WTC11 (cell line): ENCODE data around the gene ACACA. TPM values are rescaled to one million over a fixed set of nuclear protein-coding genes. Genes with fewer than 3 reads are reported as not detected.

Experiments used
- ATAC-seq: fragments of 200-7000 bp; cut with Tn5 transposase; 2 replicates; pipeline ENCODE4 v1.10.0; 2021; ENCODE audit warnings: mild to moderate bottlenecking, moderate library complexity
- CTCF ChIA-PET: fragments of 300-600 bp; sonication (Branson Sonifier 250); formaldehyde crosslinking; loops from one replicate; lab custom pipeline; 2021; ENCODE audit warnings: antibody characterized with exemption; lab: Charles Lee
- POLR2A ChIA-PET: fragments of 350-600 bp; sonication (Branson Sonifier 250); formaldehyde crosslinking; loops from one replicate; lab custom pipeline; 2021; ENCODE audit warnings: antibody characterized with exemption; lab: Charles Lee
- DNase-seq: peaks from one replicate; pipeline ENCODE4 v3.0.0; 2021; ENCODE audit warnings: low spot score
- H3K27ac Mint-ChIP-seq: 2 replicates; pipeline ENCODE4 v1.8.0; 2021; ENCODE audit warnings: mixed read lengths
- H3K27me3 Mint-ChIP-seq: 2 replicates; pipeline ENCODE4 v1.8.0; 2021; ENCODE audit warnings: low read depth, mild to moderate bottlenecking, moderate library complexity, mixed read lengths
- H3K36me3 Mint-ChIP-seq: 2 replicates; pipeline ENCODE4 v1.8.0; 2021; ENCODE audit warnings: mixed read lengths
- H3K4me1 Mint-ChIP-seq: 2 replicates; pipeline ENCODE4 v1.8.0; 2022; ENCODE audit warnings: mixed read lengths
- H3K4me3 Mint-ChIP-seq: 2 replicates; pipeline ENCODE4 v1.8.0; 2021; ENCODE audit warnings: mild to moderate bottlenecking, moderate library complexity, mixed read lengths
- H3K9me3 Mint-ChIP-seq: 2 replicates; pipeline ENCODE4 v1.8.0; 2021; ENCODE audit warnings: mixed read lengths
- CBFB ChIP-seq: sonication (generic); formaldehyde crosslinking; IDR thresholded peaks from 2 replicates; pipeline ENCODE4 v1.8.1; 2022; ENCODE audit warnings: mild to moderate bottlenecking, low read depth, missing genetic modification reagents
- CREB1 ChIP-seq: sonication (generic); formaldehyde crosslinking; IDR thresholded peaks from 2 replicates; pipeline ENCODE4 v1.8.0; 2023; ENCODE audit warnings: mild to moderate bottlenecking, missing genetic modification reagents
- ELF4 ChIP-seq: sonication (generic); formaldehyde crosslinking; IDR thresholded peaks from 2 replicates; pipeline ENCODE4 v1.8.1; 2022; ENCODE audit warnings: low read depth, mild to moderate bottlenecking, moderate library complexity, missing genetic modification reagents
- GABPB1 ChIP-seq: sonication (generic); formaldehyde crosslinking; IDR thresholded peaks from 2 replicates; pipeline ENCODE4 v1.8.1; 2023; ENCODE audit warnings: mild to moderate bottlenecking, missing genetic modification reagents
- NR2C2 ChIP-seq: sonication (generic); formaldehyde crosslinking; IDR thresholded peaks from 2 replicates; pipeline ENCODE4 v1.8.0; 2022; ENCODE audit warnings: mild to moderate bottlenecking, missing genetic modification reagents
- NR3C1 ChIP-seq: sonication (generic); formaldehyde crosslinking; conservative IDR thresholded peaks from 2 replicates; pipeline ENCODE4 v1.8.1; 2023; ENCODE audit warnings: low read depth, mild to moderate bottlenecking, missing genetic modification reagents
- PRRX2 ChIP-seq: fragments of 250-450 bp; sonication (Bioruptor Pico); IDR thresholded peaks from 2 replicates; pipeline ENCODE4 v1.8.0; 2021; ENCODE audit warnings: mild to moderate bottlenecking
- RELA ChIP-seq: sonication (generic); formaldehyde crosslinking; IDR thresholded peaks from 2 replicates; pipeline ENCODE4 v1.8.1; 2022; ENCODE audit warnings: missing genetic modification reagents, mild to moderate bottlenecking, borderline replicate concordance
- RORB ChIP-seq: fragments of 250-450 bp; sonication (Bioruptor Pico); IDR thresholded peaks from 2 replicates; pipeline ENCODE4 v1.9.0; 2021; ENCODE audit warnings: mild to moderate bottlenecking
- SP1 ChIP-seq: sonication (generic); formaldehyde crosslinking; conservative IDR thresholded peaks from 2 replicates; pipeline ENCODE4 v1.8.1; 2022; ENCODE audit warnings: missing genetic modification reagents
- TEAD4 ChIP-seq: sonication (generic); formaldehyde crosslinking; IDR thresholded peaks from 2 replicates; pipeline ENCODE4 v1.8.0; 2022; ENCODE audit warnings: mild to moderate bottlenecking, missing genetic modification reagents
- TP53 ChIP-seq: sonication (generic); formaldehyde crosslinking; IDR thresholded peaks from 2 replicates; pipeline ENCODE4 v1.8.1; 2023; ENCODE audit warnings: mild to moderate bottlenecking, missing genetic modification reagents
- ZNF219 ChIP-seq: sonication (generic); formaldehyde crosslinking; IDR thresholded peaks from 2 replicates; pipeline ENCODE4 v1.8.0; 2023; ENCODE audit warnings: missing genetic modification reagents, mild to moderate bottlenecking, borderline replicate concordance
- ZNF416 ChIP-seq: fragments of 250-450 bp; sonication (Bioruptor Pico); IDR thresholded peaks from 2 replicates; pipeline ENCODE4 v1.9.0; 2021; ENCODE audit warnings: mild to moderate bottlenecking, inconsistent platforms
- total RNA-seq: library from RNA; stranded (reverse); gene quantifications from 3 replicates; pipeline ENCODE4 v1.2.3, GENCODE V29; 2021
- TF ChIP-seq, protein P1 (sequence below): fragments of 250-450 bp; sonication (Bioruptor Pico); IDR thresholded peaks from 2 replicates; pipeline ENCODE4 v2.1.2; 2022; ENCODE audit warnings: mild to moderate bottlenecking, moderate library complexity
- TF ChIP-seq, protein P2 (sequence below): sonication (generic); formaldehyde crosslinking; IDR thresholded peaks from 2 replicates; pipeline ENCODE4 v1.8.1; 2022; ENCODE audit warnings: mild to moderate bottlenecking, moderate library complexity, missing genetic modification reagents
- TF ChIP-seq, protein P3 (sequence below): sonication (generic); formaldehyde crosslinking; IDR thresholded peaks from 2 replicates; pipeline ENCODE4 v1.8.0; 2023; ENCODE audit warnings: mild to moderate bottlenecking, missing genetic modification reagents
- TF ChIP-seq, protein P4 (sequence below): fragments of 250-450 bp; sonication (Bioruptor Pico); IDR thresholded peaks from 2 replicates; pipeline ENCODE4 v1.8.0; 2021; ENCODE audit warnings: mild to moderate bottlenecking
- TF ChIP-seq, protein P5 (sequence below): fragments of 250-450 bp; sonication (Bioruptor Pico); IDR thresholded peaks from 2 replicates; pipeline ENCODE4 v1.9.0; 2021; ENCODE audit warnings: mild to moderate bottlenecking

Gene ACACA
- total RNA-seq, 1 experiment from 2014 or later, result 167 TPM

DNA sequence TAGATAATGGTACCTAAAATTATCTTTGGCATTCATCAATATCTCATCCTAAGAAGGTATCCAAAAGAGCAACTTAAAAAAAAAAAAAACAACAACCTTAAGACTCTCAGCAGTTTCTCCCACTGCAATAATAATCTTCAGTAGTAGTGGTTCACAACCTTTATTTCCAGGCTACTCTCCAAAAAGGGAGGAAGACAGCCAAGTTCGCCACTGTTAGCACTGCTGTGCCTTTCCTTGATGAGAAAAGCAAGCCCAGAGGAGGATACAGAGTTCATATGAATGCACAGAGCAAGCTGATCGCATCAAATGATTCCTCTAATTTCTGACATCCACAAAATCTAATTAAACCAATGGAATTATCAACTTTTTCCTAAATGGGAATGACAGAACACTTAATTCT, 258.5 kb downstream of the ACACA start:
- ChIA-PET POLR2A (no interaction called here), CTCF (interaction anchor here (0.9 kb wide), 1 partner anchor 26 kb away, joined by 4 read pairs; no protein-coding TSS in a partner anchor)
- no peak for DNase-seq
- no peaks in the 10 kb centered on the region for H3K27me3 Mint-ChIP-seq
- TF ChIP-seq PRRX2 (CRISPR knock-in tag), result no peak
- TF ChIP-seq CREB1 (CRISPR knock-in tag), result no peak
- TF ChIP-seq NR2C2 (CRISPR knock-in tag), result no peak
- no peak for TF ChIP-seq RELA (CRISPR knock-in tag)
- TF ChIP-seq, protein P1, sequence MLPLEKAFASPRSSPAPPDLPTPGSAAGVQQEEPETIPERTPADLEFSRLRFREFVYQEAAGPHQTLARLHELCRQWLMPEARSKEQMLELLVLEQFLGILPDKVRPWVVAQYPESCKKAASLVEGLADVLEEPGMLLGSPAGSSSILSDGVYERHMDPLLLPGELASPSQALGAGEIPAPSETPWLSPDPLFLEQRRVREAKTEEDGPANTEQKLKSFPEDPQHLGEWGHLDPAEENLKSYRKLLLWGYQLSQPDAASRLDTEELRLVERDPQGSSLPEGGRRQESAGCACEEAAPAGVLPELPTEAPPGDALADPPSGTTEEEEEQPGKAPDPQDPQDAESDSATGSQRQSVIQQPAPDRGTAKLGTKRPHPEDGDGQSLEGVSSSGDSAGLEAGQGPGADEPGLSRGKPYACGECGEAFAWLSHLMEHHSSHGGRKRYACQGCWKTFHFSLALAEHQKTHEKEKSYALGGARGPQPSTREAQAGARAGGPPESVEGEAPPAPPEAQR (CRISPR knock-in tag), result no peak
- TF ChIP-seq TP53, result no peak
- no peak for ATAC-seq
- no peak overlapping the region for H3K4me3 Mint-ChIP-seq
- peaks cover 9% of the 10 kb centered on the region for H3K4me1 Mint-ChIP-seq
- H3K9me3 Mint-ChIP-seq, result no peaks in the 10 kb centered on the region
- peak overlapping the region; percentile 22; the same call in 1 of the 2 replicates for H3K27ac Mint-ChIP-seq
- H3K36me3 Mint-ChIP-seq, result peaks cover 22% of the 10 kb centered on the region

DNA sequence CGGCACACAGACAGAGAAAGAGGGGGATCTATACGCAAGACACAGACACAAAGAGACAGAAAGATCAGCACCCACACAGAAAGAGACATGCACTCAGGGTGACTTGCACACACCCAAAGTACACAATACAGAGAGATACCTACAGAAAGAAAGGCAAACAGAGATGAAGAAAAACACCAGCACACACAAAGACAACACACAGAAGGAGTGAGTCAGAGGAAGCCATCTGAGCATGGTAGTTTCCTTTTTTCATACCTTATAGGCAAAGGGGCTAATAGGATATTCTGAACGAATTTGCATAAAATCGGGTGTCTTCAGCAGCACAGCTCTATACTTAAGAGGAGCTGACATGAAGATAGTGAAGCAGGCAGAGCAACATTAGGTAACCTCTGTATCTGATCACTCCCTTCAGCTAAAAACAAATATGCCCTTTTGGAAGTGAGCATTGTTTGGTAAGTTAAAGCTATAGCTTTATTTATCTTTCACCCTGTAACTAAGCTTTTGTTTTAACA, 259.3 kb downstream of the ACACA start:
- Mint-ChIP-seq H3K4me3 (no peak overlapping the region), H3K36me3 (peaks cover 21% of the 10 kb centered on the region), H3K27ac (peak overlapping the region; percentile 50), H3K27me3 (no peaks in the 10 kb centered on the region), H3K9me3 (no peaks in the 10 kb centered on the region), H3K4me1 (peaks cover 9% of the 10 kb centered on the region)
- DNase-seq, result no peak
- TF ChIP-seq SP1 (CRISPR knock-in tag), result no peak
- no peak for TF ChIP-seq RORB (CRISPR knock-in tag)
- 0 out of 2 replicates have a peak, but pooled peaks have one; percentile 16 for TF ChIP-seq GABPB1 (CRISPR knock-in tag)
- ChIA-PET POLR2A (no interaction called here), CTCF (interaction anchor here (0.6 to 0.9 kb wide), 2 partner anchors 27 to 73 kb away, joined by 4 to 5 read pairs; no protein-coding TSS in a partner anchor)
- ATAC-seq, result no peak

DNA sequence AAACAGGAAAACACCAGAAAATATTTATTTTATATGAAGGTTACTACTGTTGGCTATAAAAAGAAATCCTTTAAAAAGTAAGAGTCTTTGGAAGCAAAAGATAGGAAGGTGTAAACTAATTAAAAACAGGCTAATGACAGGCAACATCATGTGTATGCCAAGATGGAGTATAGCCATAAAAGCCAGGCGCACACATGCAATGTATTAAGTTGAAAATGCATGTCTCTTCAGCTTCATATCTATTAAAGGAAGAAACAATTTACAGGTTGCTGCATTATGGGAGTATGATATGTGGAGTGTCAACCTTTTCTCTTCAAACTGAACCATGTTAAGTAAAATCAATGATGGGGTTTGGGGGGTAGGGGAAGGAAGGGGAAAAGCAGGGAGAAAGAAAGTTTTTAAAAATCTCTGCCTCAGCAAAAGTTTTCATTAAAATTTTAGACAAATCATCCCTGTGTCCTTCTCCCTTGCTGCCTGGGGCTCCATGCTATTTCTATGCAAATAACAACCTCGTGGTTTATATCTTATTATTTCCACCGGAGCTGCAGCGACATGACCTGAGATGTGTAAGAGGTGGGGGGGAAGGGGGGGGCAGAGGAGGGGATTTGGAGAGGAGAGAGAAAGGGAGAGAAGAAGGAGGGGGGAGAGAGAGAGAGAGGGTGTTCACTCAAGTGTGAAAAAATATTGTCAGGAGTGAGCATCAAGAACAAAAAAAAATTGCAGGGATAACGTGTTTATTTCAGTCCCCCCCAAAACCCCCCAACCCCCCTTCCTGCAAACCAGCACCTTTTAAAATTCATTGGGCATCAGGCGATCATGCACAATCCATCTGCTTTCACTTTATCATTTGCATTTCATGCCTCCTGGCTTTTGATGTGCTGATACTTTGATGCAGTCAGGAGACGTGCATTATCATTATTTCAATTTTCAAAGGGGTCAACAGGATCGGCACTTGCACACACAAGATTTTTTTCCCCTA, 260.3 kb downstream of the ACACA start:
- Mint-ChIP-seq H3K4me1 (peaks cover 9% of the 10 kb centered on the region), H3K27me3 (no peaks in the 10 kb centered on the region), H3K4me3 (no peak overlapping the region), H3K36me3 (peaks cover 21% of the 10 kb centered on the region), H3K27ac (no peak overlapping the region), H3K9me3 (no peaks in the 10 kb centered on the region)
- POLR2A ChIA-PET, result no interaction called here
- CTCF ChIA-PET, result no interaction called here
- no peak for DNase-seq
- TF ChIP-seq TEAD4 (CRISPR knock-in tag) (no peak), ELF4 (CRISPR knock-in tag) (no peak), ZNF416 (CRISPR knock-in tag) (no peak), CBFB (no peak), RELA (CRISPR knock-in tag) (no peak), NR3C1 (CRISPR knock-in tag) (no peak), ZNF219 (no peak)
- TF ChIP-seq, protein P2, sequence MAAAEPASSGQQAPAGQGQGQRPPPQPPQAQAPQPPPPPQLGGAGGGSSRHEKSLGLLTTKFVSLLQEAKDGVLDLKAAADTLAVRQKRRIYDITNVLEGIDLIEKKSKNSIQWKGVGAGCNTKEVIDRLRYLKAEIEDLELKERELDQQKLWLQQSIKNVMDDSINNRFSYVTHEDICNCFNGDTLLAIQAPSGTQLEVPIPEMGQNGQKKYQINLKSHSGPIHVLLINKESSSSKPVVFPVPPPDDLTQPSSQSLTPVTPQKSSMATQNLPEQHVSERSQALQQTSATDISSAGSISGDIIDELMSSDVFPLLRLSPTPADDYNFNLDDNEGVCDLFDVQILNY (CRISPR knock-in tag), result no peak
- TF ChIP-seq, protein P3, sequence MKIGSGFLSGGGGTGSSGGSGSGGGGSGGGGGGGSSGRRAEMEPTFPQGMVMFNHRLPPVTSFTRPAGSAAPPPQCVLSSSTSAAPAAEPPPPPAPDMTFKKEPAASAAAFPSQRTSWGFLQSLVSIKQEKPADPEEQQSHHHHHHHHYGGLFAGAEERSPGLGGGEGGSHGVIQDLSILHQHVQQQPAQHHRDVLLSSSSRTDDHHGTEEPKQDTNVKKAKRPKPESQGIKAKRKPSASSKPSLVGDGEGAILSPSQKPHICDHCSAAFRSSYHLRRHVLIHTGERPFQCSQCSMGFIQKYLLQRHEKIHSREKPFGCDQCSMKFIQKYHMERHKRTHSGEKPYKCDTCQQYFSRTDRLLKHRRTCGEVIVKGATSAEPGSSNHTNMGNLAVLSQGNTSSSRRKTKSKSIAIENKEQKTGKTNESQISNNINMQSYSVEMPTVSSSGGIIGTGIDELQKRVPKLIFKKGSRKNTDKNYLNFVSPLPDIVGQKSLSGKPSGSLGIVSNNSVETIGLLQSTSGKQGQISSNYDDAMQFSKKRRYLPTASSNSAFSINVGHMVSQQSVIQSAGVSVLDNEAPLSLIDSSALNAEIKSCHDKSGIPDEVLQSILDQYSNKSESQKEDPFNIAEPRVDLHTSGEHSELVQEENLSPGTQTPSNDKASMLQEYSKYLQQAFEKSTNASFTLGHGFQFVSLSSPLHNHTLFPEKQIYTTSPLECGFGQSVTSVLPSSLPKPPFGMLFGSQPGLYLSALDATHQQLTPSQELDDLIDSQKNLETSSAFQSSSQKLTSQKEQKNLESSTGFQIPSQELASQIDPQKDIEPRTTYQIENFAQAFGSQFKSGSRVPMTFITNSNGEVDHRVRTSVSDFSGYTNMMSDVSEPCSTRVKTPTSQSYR (CRISPR knock-in tag), result no peak
- TF ChIP-seq, protein P4, sequence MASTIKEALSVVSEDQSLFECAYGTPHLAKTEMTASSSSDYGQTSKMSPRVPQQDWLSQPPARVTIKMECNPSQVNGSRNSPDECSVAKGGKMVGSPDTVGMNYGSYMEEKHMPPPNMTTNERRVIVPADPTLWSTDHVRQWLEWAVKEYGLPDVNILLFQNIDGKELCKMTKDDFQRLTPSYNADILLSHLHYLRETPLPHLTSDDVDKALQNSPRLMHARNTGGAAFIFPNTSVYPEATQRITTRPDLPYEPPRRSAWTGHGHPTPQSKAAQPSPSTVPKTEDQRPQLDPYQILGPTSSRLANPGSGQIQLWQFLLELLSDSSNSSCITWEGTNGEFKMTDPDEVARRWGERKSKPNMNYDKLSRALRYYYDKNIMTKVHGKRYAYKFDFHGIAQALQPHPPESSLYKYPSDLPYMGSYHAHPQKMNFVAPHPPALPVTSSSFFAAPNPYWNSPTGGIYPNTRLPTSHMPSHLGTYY, result no peak
- TF ChIP-seq, protein P5, sequence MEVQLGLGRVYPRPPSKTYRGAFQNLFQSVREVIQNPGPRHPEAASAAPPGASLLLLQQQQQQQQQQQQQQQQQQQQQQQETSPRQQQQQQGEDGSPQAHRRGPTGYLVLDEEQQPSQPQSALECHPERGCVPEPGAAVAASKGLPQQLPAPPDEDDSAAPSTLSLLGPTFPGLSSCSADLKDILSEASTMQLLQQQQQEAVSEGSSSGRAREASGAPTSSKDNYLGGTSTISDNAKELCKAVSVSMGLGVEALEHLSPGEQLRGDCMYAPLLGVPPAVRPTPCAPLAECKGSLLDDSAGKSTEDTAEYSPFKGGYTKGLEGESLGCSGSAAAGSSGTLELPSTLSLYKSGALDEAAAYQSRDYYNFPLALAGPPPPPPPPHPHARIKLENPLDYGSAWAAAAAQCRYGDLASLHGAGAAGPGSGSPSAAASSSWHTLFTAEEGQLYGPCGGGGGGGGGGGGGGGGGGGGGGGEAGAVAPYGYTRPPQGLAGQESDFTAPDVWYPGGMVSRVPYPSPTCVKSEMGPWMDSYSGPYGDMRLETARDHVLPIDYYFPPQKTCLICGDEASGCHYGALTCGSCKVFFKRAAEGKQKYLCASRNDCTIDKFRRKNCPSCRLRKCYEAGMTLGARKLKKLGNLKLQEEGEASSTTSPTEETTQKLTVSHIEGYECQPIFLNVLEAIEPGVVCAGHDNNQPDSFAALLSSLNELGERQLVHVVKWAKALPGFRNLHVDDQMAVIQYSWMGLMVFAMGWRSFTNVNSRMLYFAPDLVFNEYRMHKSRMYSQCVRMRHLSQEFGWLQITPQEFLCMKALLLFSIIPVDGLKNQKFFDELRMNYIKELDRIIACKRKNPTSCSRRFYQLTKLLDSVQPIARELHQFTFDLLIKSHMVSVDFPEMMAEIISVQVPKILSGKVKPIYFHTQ (CRISPR knock-in tag), result no peak
- ATAC-seq, result no peak
